PC-3 (cell line): Measurements from ENCODE around the gene MDK. TPM values are rescaled to one million over a fixed set of nuclear protein-coding genes. Genes with fewer than 3 reads are reported as not detected.

Experiments used
- ATAC-seq: fragments of 200-7000 bp; cut with Tn5 transposase; 2 replicates; pipeline ENCODE4 v1.9.1; 2020; ENCODE audit warnings: mild to moderate bottlenecking, moderate library complexity
- BruUV-seq: library from RNA; stranded (reverse); fragments of 400-500 nt; replicated peaks from 2 replicates; lab custom pipeline; 2021; lab: Mats Ljungman, UMichigan
- CTCF ChIA-PET: fragments of 300-600 bp; sonication (Branson Sonifier 250); formaldehyde crosslinking; loops from one replicate; lab custom pipeline; 2022; ENCODE audit warnings: antibody characterized with exemption; lab: Charles Lee
- POLR2A ChIA-PET: fragments of 300-600 bp; sonication (Branson Sonifier 250); formaldehyde crosslinking; loops from one replicate; lab custom pipeline; 2022; ENCODE audit warnings: antibody characterized with exemption; ENCODE audit not compliant: unreplicated experiment; lab: Charles Lee
- DNase-seq: peaks from one replicate; pipeline ENCODE4 v3.0.0-alpha.2; 2015
- H2AFZ ChIP-seq: fragments of 300-600 bp; sonication (generic); 2 replicates; pipeline ENCODE4 v1.6.0; 2016; ENCODE audit warnings: antibody characterized with exemption, low read length
- H3F3A ChIP-seq: fragments of 300-600 bp; sonication (generic); one replicate; pipeline ENCODE4 v1.6.0; 2017; ENCODE audit warnings: antibody characterized with exemption, low read length, control low read depth, mild to moderate bottlenecking; ENCODE audit not compliant: unreplicated experiment
- H3K27ac ChIP-seq: fragments of 300-600 bp; sonication (generic); 2 replicates; pipeline ENCODE4 v1.5.1; 2016; ENCODE audit warnings: mild to moderate bottlenecking, low read length
- H3K27me3 ChIP-seq: fragments of 300-600 bp; sonication (generic); 2 replicates; pipeline ENCODE4 v1.6.1; 2016; ENCODE audit warnings: low read length, mixed read lengths
- H3K36me3 ChIP-seq: fragments of 300-600 bp; sonication (generic); 2 replicates; pipeline ENCODE4 v1.6.1; 2016; ENCODE audit warnings: low read depth, mixed run types, low read length, mixed read lengths
- H3K4me1 ChIP-seq: fragments of 300-600 bp; sonication (generic); 2 replicates; pipeline ENCODE4 v1.5.1; 2016; ENCODE audit warnings: low read length; ENCODE audit not compliant: insufficient read depth
- H3K4me2 ChIP-seq: fragments of 300-600 bp; sonication (generic); 2 replicates; pipeline ENCODE4 v1.6.0; 2016; ENCODE audit warnings: low read length
- H3K4me3 ChIP-seq: fragments of 300-600 bp; sonication (generic); 2 replicates; pipeline ENCODE4 v1.5.1; 2016; ENCODE audit warnings: mild to moderate bottlenecking, low read length, mixed read lengths
- H3K79me2 ChIP-seq: fragments of 300-600 bp; sonication (generic); 2 replicates; pipeline ENCODE4 v1.6.1; 2017; ENCODE audit warnings: low read length, mixed read lengths
- H3K9ac ChIP-seq: fragments of 300-600 bp; sonication (generic); 2 replicates; pipeline ENCODE4 v1.6.0; 2016; ENCODE audit warnings: mild to moderate bottlenecking, low read length
- H3K9me2 ChIP-seq: fragments of 300-600 bp; sonication (generic); replicated peaks from 2 replicates; pipeline ENCODE4 v1.6.1; 2016; ENCODE audit warnings: mixed run types, low read length, mixed read lengths
- H3K9me3 ChIP-seq: fragments of 300-600 bp; sonication (generic); 2 replicates; pipeline ENCODE4 v1.6.1; 2016; ENCODE audit warnings: low read length, mixed read lengths
- H4K20me1 ChIP-seq: fragments of 300-600 bp; sonication (generic); 2 replicates; pipeline ENCODE4 v1.6.1; 2016; ENCODE audit warnings: low read length, mixed read lengths
- CTCF ChIP-seq: fragments of 300-600 bp; sonication (generic); conservative IDR thresholded peaks from 2 replicates; pipeline ENCODE4 v1.5.1; 2017; ENCODE audit warnings: antibody characterized with exemption, low read depth, mild to moderate bottlenecking, low read length
- EZH2 ChIP-seq: fragments of 300-600 bp; sonication (generic); IDR thresholded peaks from one replicate; pipeline ENCODE4 v1.6.1; 2017; ENCODE audit warnings: antibody characterized with exemption, mild to moderate bottlenecking, low read length; ENCODE audit not compliant: unreplicated experiment
- EZH2phosphoT487 ChIP-seq: fragments of 300-600 bp; sonication (generic); IDR thresholded peaks from 2 replicates; pipeline ENCODE4 v1.6.1; 2018; ENCODE audit warnings: mild to moderate bottlenecking, antibody characterized with exemption, low read length, borderline replicate concordance
- intact Hi-C: fragments of 100-400 bp; cut with micrococcal nuclease; formaldehyde crosslinking; loops from 2 replicates; pipeline ENCODE4 v1.9.0; 2023
- total RNA-seq: library from RNA; depleted of rRNA; stranded (reverse); fragments of >200 nt; gene quantifications from 2 replicates; pipeline ENCODE4 v1.2.3, GENCODE V29; 2014

Gene MDK
- total RNA-seq, 1 experiment from 2014 or later, result 184 TPM

GRCh38 chr11:46393231-46393616 lies 11.8 kb downstream of the MDK start:
- no peak for ATAC-seq
- POLR2A ChIA-PET, result no interaction called here
- Histone ChIP-seq H3K9me2 (no peaks in the 10 kb centered on the region), H3K4me1 (peaks cover 15% of the 10 kb centered on the region; the same call in 1 of the 2 replicates), H3F3A (no peaks in the 10 kb centered on the region), H3K27ac (no peak overlapping the region), H3K27me3 (peaks cover 29% of the 10 kb centered on the region), H4K20me1 (no peaks in the 10 kb centered on the region), H3K36me3 (no peaks in the 10 kb centered on the region), H3K4me2 (no peak overlapping the region), H2AFZ (no peak overlapping the region), H3K79me2 (no peaks in the 10 kb centered on the region), H3K9me3 (no peaks in the 10 kb centered on the region), H3K4me3 (no peak overlapping the region), H3K9ac (no peak overlapping the region)
- intact Hi-C loops, result no loop called here
- TF ChIP-seq EZH2 (no peak), EZH2phosphoT487 (no peak), CTCF (no peak)
- DNase-seq, result no peak
- BruUV-seq, result no TSS peak
- CTCF ChIA-PET, result interaction anchor here (0.6 kb wide), 1 partner anchor 20 kb away, joined by 4 read pairs; no protein-coding TSS in a partner anchor

- intact Hi-C loops, result no loop called here
- Histone ChIP-seq H2AFZ (no peak overlapping the region), H4K20me1 (no peaks in the 10 kb centered on the region), H3K27ac (no peak overlapping the region), H3K4me2 (no peak overlapping the region), H3K9ac (no peak overlapping the region), H3K9me3 (no peaks in the 10 kb centered on the region), H3K9me2 (no peaks in the 10 kb centered on the region), H3F3A (no peaks in the 10 kb centered on the region), H3K4me3 (no peak overlapping the region), H3K79me2 (no peaks in the 10 kb centered on the region), H3K27me3 (peaks cover 24% of the 10 kb centered on the region), H3K4me1 (peaks cover 12% of the 10 kb centered on the region; the same call in 1 of the 2 replicates), H3K36me3 (no peaks in the 10 kb centered on the region)
- TF ChIP-seq CTCF (no peak), EZH2phosphoT487 (no peak)
- DNase-seq (no peak), ATAC-seq (no peak)
- BruUV-seq, result no TSS peak
- ChIA-PET POLR2A (no interaction called here), CTCF (no interaction called here)
These were observed 12.3 kb downstream of the MDK start for GRCh38 chr11:46393759-46394158.

- no peaks in the 10 kb centered on the region for H3K9me3 ChIP-seq
- H3K27me3 ChIP-seq, result no peaks in the 10 kb centered on the region
- no peak overlapping the region for H3K4me3 ChIP-seq
- no peaks in the 10 kb centered on the region for H3K9me2 ChIP-seq
- intact Hi-C loops, result no loop called here
- no peak overlapping the region for H3K4me2 ChIP-seq
- H3K79me2 ChIP-seq, result no peaks in the 10 kb centered on the region
- POLR2A ChIA-PET, result no interaction called here
- H3K9ac ChIP-seq, result no peak overlapping the region
- H4K20me1 ChIP-seq, result no peaks in the 10 kb centered on the region
- no peak overlapping the region for H2AFZ ChIP-seq
- H3K36me3 ChIP-seq, result no peaks in the 10 kb centered on the region
- H3F3A ChIP-seq, result no peaks in the 10 kb centered on the region
- H3K27ac ChIP-seq, result no peak overlapping the region
- H3K4me1 ChIP-seq, result no peaks in the 10 kb centered on the region
- DNase-seq, result no peak
- BruUV-seq, result no TSS peak
- CTCF ChIA-PET, result no interaction called here
- no peak for TF ChIP-seq EZH2phosphoT487
- no peak for TF ChIP-seq EZH2
- no peak for ATAC-seq
These were observed 16.1 kb downstream of the MDK start for GRCh38 chr11:46397526-46397925.
